NCI-H2227 (cell line): ENCODE results near the gene LARP6.
"Not testable (repeated sequence)": the region's sequence is repeated elsewhere in the genome, so short reads cannot be mapped to it uniquely, and the experiment has no call there.

Experiments used
- DNase-seq: peaks from one replicate; lab custom pipeline; 2025; ENCODE audit not compliant: unreplicated experiment; lab: John Stamatoyannopoulos, UW

The LARP6 gene

GRCh38 chr15:70831094-70831911 is 22.7 kb downstream of the LARP6 start:
- no peak for DNase-seq

GRCh38 chr15:70830615-70831014 is 23.3 kb downstream of the LARP6 start:
- DNase-seq: no peak

- DNase-seq: no peak
Measured at GRCh38 chr15:70829371-70830166, 24.4 kb downstream of the LARP6 start.

- DNase-seq: no peak
Measured at GRCh38 chr15:70827721-70828120, 26.2 kb downstream of the LARP6 start.

GRCh38 chr15:70826634-70827033 is 27.3 kb downstream of the LARP6 start:
- no peak for DNase-seq

GRCh38 chr15:70825841-70826240 is 28.1 kb downstream of the LARP6 start:
- DNase-seq: no peak

- DNase-seq: no peak
Measured at GRCh38 chr15:70823196-70823595, 30.8 kb downstream of the LARP6 start.

- DNase-seq: no peak
Measured at GRCh38 chr15:70820214-70820613, 33.7 kb downstream of the LARP6 start.

- DNase-seq: no peak
Measured at GRCh38 chr15:70818580-70818979, 35.4 kb downstream of the LARP6 start.

GRCh38 chr15:70817266-70817665 is 36.7 kb downstream of the LARP6 start:
- no peak for DNase-seq

- DNase-seq: no peak
Measured at GRCh38 chr15:70815604-70816003, 38.4 kb downstream of the LARP6 start.

- not testable (repeated sequence) for DNase-seq
Measured at GRCh38 chr15:70815011-70815410, 38.9 kb downstream of the LARP6 start.

GRCh38 chr15:70812827-70813364 is 41.1 kb downstream of the LARP6 start:
- DNase-seq: no peak

- no peak for DNase-seq
Measured at GRCh38 chr15:70810916-70811578, 42.9 kb downstream of the LARP6 start.

GRCh38 chr15:70806992-70807712 is 46.8 kb downstream of the LARP6 start:
- DNase-seq: no peak

- DNase-seq: not testable (repeated sequence)
Measured at GRCh38 chr15:70804388-70804787, 49.6 kb downstream of the LARP6 start.

GRCh38 chr15:70802629-70803028 is 51.3 kb downstream of the LARP6 start:
- no peak for DNase-seq

GRCh38 chr15:70801109-70801508 is 52.8 kb downstream of the LARP6 start:
- DNase-seq: no peak

- no peak for DNase-seq
Measured at GRCh38 chr15:70799667-70800450, 54.1 kb downstream of the LARP6 start.

GRCh38 chr15:70797464-70797863 is 56.5 kb downstream of the LARP6 start:
- DNase-seq: no peak
